ENCODE measurements around the gene ST3GAL4. TPM values are rescaled to one million over a fixed set of nuclear protein-coding genes. Genes with fewer than 3 reads are reported as not detected.

ST3GAL4 gene
- total RNA-seq, 1 experiment from 2014 or later, result 13.6 TPM

DNA sequence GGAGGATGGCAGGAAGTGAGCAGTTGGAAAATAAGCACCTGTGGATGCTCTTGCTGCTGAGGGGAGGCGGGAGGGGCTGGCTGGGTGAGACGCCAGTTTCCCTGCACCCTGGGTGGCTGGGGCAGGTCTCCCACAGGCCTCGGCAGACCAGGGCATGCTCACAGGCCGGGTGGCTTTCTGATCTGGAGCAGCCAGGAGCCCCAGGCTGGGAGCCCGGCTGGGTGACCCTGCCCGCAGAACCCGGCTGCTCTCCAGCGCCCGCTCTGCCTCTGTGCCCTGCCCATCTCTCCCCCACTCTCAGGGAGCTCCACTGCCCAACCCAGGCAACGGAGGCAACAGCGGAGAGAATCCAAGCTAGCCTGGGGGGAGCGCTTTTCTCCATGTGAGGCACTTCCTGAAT lies 27.0 kb upstream of the ST3GAL4 start:
- Histone ChIP-seq H3K14ac (ENCODE audit: insufficient read depth, low read length) (no peak overlapping the region; the same call in 1 of the 2 replicates), H3K18ac (ENCODE audit: insufficient read length, low read depth, low read length) (no peak overlapping the region), H3K23me2 (ENCODE audit: insufficient read length, low read depth, low read length, poor library complexity, severe bottlenecking) (no peaks in the 10 kb centered on the region), H4K8ac (replicated peaks; ENCODE audit: insufficient read length, low read depth, low read length) (no peak overlapping the region), H4K5ac (ENCODE audit: insufficient read length, low read depth, low read length) (no peak overlapping the region), H3K4ac (ENCODE audit: low read depth, low read length) (no peak overlapping the region), H2BK15ac (ENCODE audit: low read depth, low read length) (no peak overlapping the region; the same call in 1 of the 2 replicates), H3K79me1 (ENCODE audit: insufficient read depth, low read depth, low read length, poor library complexity, severe bottlenecking) (no peaks in the 10 kb centered on the region), H3K9ac (ENCODE audit: extremely low read depth, insufficient read length, low read length) (no peak overlapping the region), H2AK5ac (ENCODE audit: insufficient read length, low read length) (no peak overlapping the region), H3K9me3 (ENCODE audit: control insufficient read depth, low read depth, low read length) (no peaks in the 10 kb centered on the region), H2BK12ac (ENCODE audit: insufficient read length, low read depth, low read length) (no peak overlapping the region), H3T11ph (ENCODE audit: low read length) (no peak overlapping the region), H3K27ac (ENCODE audit: insufficient read length, low read depth, low read length) (no peak overlapping the region), H2AFZ (ENCODE audit: low read length) (no peak overlapping the region), H3K23ac (ENCODE audit: insufficient read length, low read depth, low read length) (no peak overlapping the region), H3K56ac (ENCODE audit: insufficient read length, low read depth, low read length) (no peak overlapping the region), H4K20me1 (ENCODE audit: control insufficient read depth, insufficient read depth, insufficient read length) (no peaks in the 10 kb centered on the region), H3K79me2 (ENCODE audit: insufficient read depth, low read length) (no peaks in the 10 kb centered on the region), H4K91ac (ENCODE audit: insufficient read length, low read depth, low read length) (no peak overlapping the region), H2BK5ac (ENCODE audit: insufficient read length, low read length) (no peak overlapping the region), H2BK120ac (ENCODE audit: low read depth, low read length, poor library complexity, severe bottlenecking) (no peak overlapping the region), H2BK20ac (ENCODE audit: low read depth, low read length, poor library complexity, severe bottlenecking) (no peak overlapping the region), H3K4me2 (ENCODE audit: insufficient read depth, insufficient read length, low read length) (no peak overlapping the region), H3K4me1 (ENCODE audit: insufficient read depth, low read length) (no peaks in the 10 kb centered on the region; the same call in 1 of the 2 replicates), H3K27me3 (ENCODE audit: insufficient read depth, low read length) (no peaks in the 10 kb centered on the region)
- Mint-ChIP-seq H3K27ac (peak overlapping the region; percentile 18 to 88 (median 21); a peak in 4 of 7 replicates), H3K36me3 (ENCODE audit: insufficient read depth in 1 of 3, low read depth in 3 of 3) (peaks cover 4 to 22% (median 10%) of the 10 kb centered on the region in 3 experiments; a peak in 6 of 7 replicates), H3K4me1 (peaks cover 0 to 4% of the 10 kb centered on the region in 2 experiments; a peak in 1 of 4 replicates), H3K4me3 (no peak overlapping the region), H3K27me3 (ENCODE audit: low read depth) (no peaks in the 10 kb centered on the region), H3K9me3 (no peaks in the 10 kb centered on the region)
- WGBS (ENCODE audit: extremely low coverage, insufficient read length, low lambda C conversion rate), result no CpG with 5 or more reads among the region's 12 CpGs
- no peak for DNase-seq
- no peak for TF ChIP-seq CTCF (conservative IDR thresholded peaks at IDR 0.05)

All from H9 (cell line).